ENCODE measurements around the gene PIGM.

The PIGM gene

GRCh38 chr1:160030657-160031364 is 979 bp downstream of the PIGM start:
- no peak for DNase-seq (ENCODE audit: extremely low read depth, low read depth)
- TF ChIP-seq, protein P1, sequence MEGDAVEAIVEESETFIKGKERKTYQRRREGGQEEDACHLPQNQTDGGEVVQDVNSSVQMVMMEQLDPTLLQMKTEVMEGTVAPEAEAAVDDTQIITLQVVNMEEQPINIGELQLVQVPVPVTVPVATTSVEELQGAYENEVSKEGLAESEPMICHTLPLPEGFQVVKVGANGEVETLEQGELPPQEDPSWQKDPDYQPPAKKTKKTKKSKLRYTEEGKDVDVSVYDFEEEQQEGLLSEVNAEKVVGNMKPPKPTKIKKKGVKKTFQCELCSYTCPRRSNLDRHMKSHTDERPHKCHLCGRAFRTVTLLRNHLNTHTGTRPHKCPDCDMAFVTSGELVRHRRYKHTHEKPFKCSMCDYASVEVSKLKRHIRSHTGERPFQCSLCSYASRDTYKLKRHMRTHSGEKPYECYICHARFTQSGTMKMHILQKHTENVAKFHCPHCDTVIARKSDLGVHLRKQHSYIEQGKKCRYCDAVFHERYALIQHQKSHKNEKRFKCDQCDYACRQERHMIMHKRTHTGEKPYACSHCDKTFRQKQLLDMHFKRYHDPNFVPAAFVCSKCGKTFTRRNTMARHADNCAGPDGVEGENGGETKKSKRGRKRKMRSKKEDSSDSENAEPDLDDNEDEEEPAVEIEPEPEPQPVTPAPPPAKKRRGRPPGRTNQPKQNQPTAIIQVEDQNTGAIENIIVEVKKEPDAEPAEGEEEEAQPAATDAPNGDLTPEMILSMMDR (IDR thresholded peaks at IDR 0.05; ENCODE audit: low read depth, low read length), result no peak

DNA sequence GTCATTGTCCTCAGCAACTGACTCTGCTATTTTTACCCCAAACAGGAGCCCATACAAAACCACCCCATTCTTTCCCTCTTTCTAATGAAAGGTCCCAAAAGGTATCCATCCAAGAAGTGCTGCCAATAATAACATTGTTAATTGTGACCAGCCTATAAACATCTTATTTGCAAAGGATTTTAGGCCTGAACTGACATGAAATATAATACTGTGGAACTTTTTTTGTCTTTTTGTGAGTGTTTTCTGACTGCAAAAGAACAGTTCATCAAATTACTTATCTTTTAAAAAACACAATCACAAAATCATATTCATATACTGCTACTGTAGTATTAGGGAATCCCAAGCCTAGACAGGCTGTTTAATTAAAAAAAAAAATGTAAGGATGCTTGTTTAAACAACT is 3.4 kb downstream of the PIGM start:
- TF ChIP-seq, protein P1 (IDR thresholded peaks at IDR 0.05; ENCODE audit: low read depth, low read length), result no peak
- DNase-seq (ENCODE audit: extremely low read depth, low read depth), result no peak

DNA sequence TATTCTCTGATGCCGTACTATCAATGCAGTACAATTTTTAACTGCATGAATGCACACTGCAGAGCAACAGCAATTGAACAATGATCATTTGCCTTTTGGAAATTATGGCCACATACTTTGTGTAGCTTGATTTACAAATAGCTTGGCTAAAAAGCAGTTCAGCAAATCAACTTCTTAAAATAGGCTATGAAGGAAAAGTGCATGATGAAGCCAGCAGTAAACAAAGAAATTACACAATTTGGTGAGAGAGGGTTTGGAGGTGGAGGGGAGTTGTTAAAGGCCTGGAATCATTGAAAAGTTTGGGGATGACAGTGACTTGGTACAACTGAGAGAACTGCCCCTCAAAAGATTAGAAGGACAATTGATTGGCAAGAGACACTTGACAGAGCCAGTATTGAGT is 6.5 kb downstream of the PIGM start:
- DNase-seq (ENCODE audit: extremely low read depth, low read depth), result no peak
- TF ChIP-seq, protein P1 (IDR thresholded peaks at IDR 0.05; ENCODE audit: low read depth, low read length), result no peak

- TF ChIP-seq, protein P1 (IDR thresholded peaks at IDR 0.05; ENCODE audit: low read depth, low read length), result no peak
- no peak for DNase-seq (ENCODE audit: extremely low read depth, low read depth)
Measured at GRCh38 chr1:160024195-160024905, 7.4 kb downstream of the PIGM start.

GRCh38 chr1:160022330-160023310 is 9.2 kb downstream of the PIGM start:
- no peak for DNase-seq (ENCODE audit: extremely low read depth, low read depth)

GRCh38 chr1:160021376-160022074 is 10.3 kb downstream of the PIGM start:
- TF ChIP-seq, protein P1 (IDR thresholded peaks at IDR 0.05; ENCODE audit: low read depth, low read length), result no peak

More at GRCh38 chr1:160022330-160023310, 9.2 kb downstream of the PIGM start:
- TF ChIP-seq, protein P1 (IDR thresholded peaks at IDR 0.05; ENCODE audit: low read depth, low read length), result no peak

More at GRCh38 chr1:160021376-160022074, 10.3 kb downstream of the PIGM start:
- DNase-seq (ENCODE audit: extremely low read depth, low read depth), result no peak
